Natural killer cell (primary cell): ENCODE data around the gene PTPRN2. TPM values are rescaled to one million over a fixed set of nuclear protein-coding genes. Genes with fewer than 3 reads are reported as not detected.

Source experiments
- ATAC-seq, 3 donors: fragments of 150-1000 bp in 2 of 3; fragments of 200-7000 bp in 1 of 3; cut with Tn5 transposase; 1 replicate in 1 of 3; 2 replicates in 2 of 3; pipeline ENCODE4 v1.10.0; 2021; ENCODE audit warnings: mild to moderate bottlenecking in 2 of 3, moderate library complexity in 2 of 3
- DNase-seq, 2 donors: peaks; one replicate each; pipeline versions ENCODE4 v3.0.0 to v3.0.0-alpha.2; 2013 to 2021; ENCODE audit warnings: mixed read lengths in 1 of 2
- H3K27ac ChIP-seq: one replicate; pipeline ENCODE4 v1.5.1; 2013; ENCODE audit warnings: mild to moderate bottlenecking, low read length
- H3K27me3 ChIP-seq: one replicate; pipeline ENCODE4 v1.6.1; 2013; ENCODE audit warnings: low read length; ENCODE audit not compliant: control insufficient read depth, insufficient read depth
- H3K36me3 ChIP-seq: one replicate; pipeline ENCODE4 v1.6.1; 2013; ENCODE audit warnings: low read length; ENCODE audit not compliant: control insufficient read depth, insufficient read depth
- H3K4me1 ChIP-seq: one replicate; pipeline ENCODE4 v1.6.1; 2013; ENCODE audit warnings: low read length; ENCODE audit not compliant: control insufficient read depth, insufficient read depth
- H3K4me3 ChIP-seq: one replicate; pipeline ENCODE4 v1.5.1; 2013; ENCODE audit warnings: low read length
- H3K9me3 ChIP-seq: one replicate; pipeline ENCODE4 v1.6.1; 2013; ENCODE audit warnings: low read length; ENCODE audit not compliant: control insufficient read depth, insufficient read depth
- H3K27ac Mint-ChIP-seq, 2 donors: one replicate each; pipeline ENCODE4 v1.8.0; 2022; ENCODE audit warnings: mild to moderate bottlenecking in 2 of 2, mixed read lengths in 2 of 2, moderate library complexity in 1 of 2
- H3K27me3 Mint-ChIP-seq, 2 donors: one replicate each; pipeline ENCODE4 v1.8.0; 2022; ENCODE audit warnings: low read depth in 2 of 2, mixed read lengths in 2 of 2
- H3K36me3 Mint-ChIP-seq: one replicate; pipeline ENCODE4 v1.8.0; 2022; ENCODE audit warnings: mixed read lengths
- H3K4me1 Mint-ChIP-seq, 2 donors: one replicate each; pipeline ENCODE4 v1.8.0; 2022; ENCODE audit warnings: mixed read lengths in 2 of 2
- H3K4me3 Mint-ChIP-seq: one replicate; pipeline ENCODE4 v1.8.0; 2022; ENCODE audit warnings: mild to moderate bottlenecking, moderate library complexity, mixed read lengths
- H3K9me3 Mint-ChIP-seq, 2 donors: one replicate each; pipeline ENCODE4 v1.8.0; 2022; ENCODE audit warnings: mixed read lengths in 2 of 2
- WGBS: methylation state at CpG from one replicate; pipeline ENCODE4 v1.1.7; 2013; ENCODE audit warnings: missing lambda C conversion rate; ENCODE audit not compliant: insufficient coverage; 5-methylcytosine and 5-hydroxymethylcytosine counted together
- intact Hi-C: fragments of 100-400 bp; cut with micrococcal nuclease; formaldehyde crosslinking; loops from one replicate; pipeline ENCODE4 v1.14.2; 2022
- total RNA-seq, 4 donors: library from RNA; stranded (reverse); fragments of 120-200 nt in 1 of 4; gene quantifications; one replicate each; pipeline versions ENCODE4 v1.2.3 to v1.2.4, GENCODE V29; 2013 to 2022
- TF ChIP-seq, protein P1 (sequence below): fragments of 200-600 bp; IDR thresholded peaks from one replicate; pipeline ENCODE4 v1.8.0; 2022; ENCODE audit warnings: antibody characterized with exemption

The PTPRN2 gene
- total RNA-seq, 3 donors from 2014 or later (not counting 1 experiment from before 2014, with no cell fraction given) = 1.3 to 2.5 (median 1.9) TPM

DNA sequence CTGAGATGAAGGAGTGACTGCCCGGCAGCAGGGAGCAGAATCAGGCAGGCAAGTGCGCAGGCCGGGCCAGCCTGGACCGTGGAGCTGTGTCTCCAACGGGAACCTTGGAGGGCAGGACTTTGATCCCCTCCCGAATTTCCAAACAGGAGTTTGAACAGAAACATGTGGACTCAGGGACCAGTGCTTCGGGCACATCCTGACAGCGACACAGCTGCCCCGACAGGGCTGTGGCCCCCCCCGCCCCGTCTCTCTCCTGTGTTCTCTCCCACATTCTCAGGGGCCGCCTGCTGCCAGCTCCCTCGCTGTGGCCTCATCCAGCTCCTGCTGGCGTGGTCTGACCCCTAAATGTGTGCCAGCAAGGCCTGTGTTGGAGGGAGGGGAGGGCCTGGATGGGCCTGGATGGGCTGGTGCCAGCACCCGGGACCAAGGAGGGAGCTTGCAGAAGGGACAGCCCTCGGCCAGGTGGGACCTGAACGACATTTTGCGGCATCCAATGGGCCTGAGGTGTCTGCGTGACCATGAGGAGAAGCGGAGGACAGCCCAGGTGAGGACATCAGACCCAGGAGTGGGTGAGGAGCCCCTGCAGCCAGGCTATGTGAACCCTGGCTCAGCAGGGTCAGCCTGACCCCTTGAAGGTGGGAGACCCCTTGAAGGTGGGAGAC, 1027.9 kb downstream of the PTPRN2 start:
- H3K9me3 Mint-ChIP-seq = no peaks in the 10 kb centered on the region
- Histone ChIP-seq H3K4me1 (no peaks in the 10 kb centered on the region), H3K27ac (no peak overlapping the region), H3K36me3 (no peaks in the 10 kb centered on the region), H3K4me3 (no peak overlapping the region), H3K27me3 (no peaks in the 10 kb centered on the region), H3K9me3 (no peaks in the 10 kb centered on the region)
- TF ChIP-seq, protein P1, sequence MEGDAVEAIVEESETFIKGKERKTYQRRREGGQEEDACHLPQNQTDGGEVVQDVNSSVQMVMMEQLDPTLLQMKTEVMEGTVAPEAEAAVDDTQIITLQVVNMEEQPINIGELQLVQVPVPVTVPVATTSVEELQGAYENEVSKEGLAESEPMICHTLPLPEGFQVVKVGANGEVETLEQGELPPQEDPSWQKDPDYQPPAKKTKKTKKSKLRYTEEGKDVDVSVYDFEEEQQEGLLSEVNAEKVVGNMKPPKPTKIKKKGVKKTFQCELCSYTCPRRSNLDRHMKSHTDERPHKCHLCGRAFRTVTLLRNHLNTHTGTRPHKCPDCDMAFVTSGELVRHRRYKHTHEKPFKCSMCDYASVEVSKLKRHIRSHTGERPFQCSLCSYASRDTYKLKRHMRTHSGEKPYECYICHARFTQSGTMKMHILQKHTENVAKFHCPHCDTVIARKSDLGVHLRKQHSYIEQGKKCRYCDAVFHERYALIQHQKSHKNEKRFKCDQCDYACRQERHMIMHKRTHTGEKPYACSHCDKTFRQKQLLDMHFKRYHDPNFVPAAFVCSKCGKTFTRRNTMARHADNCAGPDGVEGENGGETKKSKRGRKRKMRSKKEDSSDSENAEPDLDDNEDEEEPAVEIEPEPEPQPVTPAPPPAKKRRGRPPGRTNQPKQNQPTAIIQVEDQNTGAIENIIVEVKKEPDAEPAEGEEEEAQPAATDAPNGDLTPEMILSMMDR = no peak
- intact Hi-C loops = no loop called here
- WGBS = 92% methylated on average over 20 of the region's 20 CpGs
- no peaks in the 10 kb centered on the region for H3K27me3 Mint-ChIP-seq
- no peak overlapping the region for H3K27ac Mint-ChIP-seq
- DNase-seq (no peak), ATAC-seq (no peak)
- peaks cover 0 to 4% of the 10 kb centered on the region in 2 donors for H3K4me1 Mint-ChIP-seq
- H3K4me3 Mint-ChIP-seq = no peak overlapping the region
- H3K36me3 Mint-ChIP-seq = no peaks in the 10 kb centered on the region

DNA sequence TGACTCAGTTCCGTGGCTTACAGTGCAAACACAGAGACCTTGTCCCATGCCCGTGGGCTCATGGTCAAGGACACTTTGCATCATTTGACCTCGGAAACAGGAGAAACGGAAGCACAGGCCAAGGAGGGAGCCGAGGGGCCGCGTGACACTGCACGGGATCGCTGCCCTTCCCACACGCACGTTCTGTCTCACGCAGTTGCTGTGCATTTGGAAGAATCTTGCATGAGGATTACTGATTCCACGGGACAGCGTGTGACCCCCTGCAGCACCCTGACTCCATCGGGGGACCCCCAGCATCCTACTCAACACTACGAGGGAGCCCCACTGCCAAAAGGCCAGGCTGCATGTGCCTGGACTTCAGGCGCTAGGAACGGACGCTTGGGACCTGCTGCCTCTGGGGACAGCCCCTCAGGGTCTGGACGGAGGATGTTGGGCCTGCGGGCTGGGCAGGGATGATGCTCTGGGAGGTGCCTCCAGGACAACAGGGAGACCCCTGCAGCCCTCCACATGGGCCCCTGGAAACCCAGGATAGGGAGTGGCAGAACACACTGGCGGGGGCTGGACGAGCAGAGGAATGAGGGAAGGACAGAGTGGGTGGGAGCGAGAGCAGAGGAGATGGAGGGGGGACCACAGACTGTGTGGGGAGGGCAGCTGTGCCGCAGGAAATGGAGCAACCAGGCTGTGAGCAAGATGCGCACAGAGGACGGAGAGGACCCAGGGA, 1028.6 kb downstream of the PTPRN2 start:
- intact Hi-C loops = no loop called here
- Mint-ChIP-seq H3K4me1 (peaks cover 0 to 4% of the 10 kb centered on the region in 2 donors), H3K9me3 (no peaks in the 10 kb centered on the region), H3K27ac (no peak overlapping the region), H3K36me3 (no peaks in the 10 kb centered on the region), H3K27me3 (no peaks in the 10 kb centered on the region), H3K4me3 (no peak overlapping the region)
- no peaks in the 10 kb centered on the region for H3K36me3 ChIP-seq
- no peaks in the 10 kb centered on the region for H3K27me3 ChIP-seq
- H3K9me3 ChIP-seq = no peaks in the 10 kb centered on the region
- H3K4me3 ChIP-seq = no peak overlapping the region
- ATAC-seq = no peak
- 94% methylated on average over 27 of the region's 27 CpGs for WGBS
- H3K4me1 ChIP-seq = no peaks in the 10 kb centered on the region
- H3K27ac ChIP-seq = no peak overlapping the region
- TF ChIP-seq, protein P1 = no peak
- DNase-seq = no peak

DNA sequence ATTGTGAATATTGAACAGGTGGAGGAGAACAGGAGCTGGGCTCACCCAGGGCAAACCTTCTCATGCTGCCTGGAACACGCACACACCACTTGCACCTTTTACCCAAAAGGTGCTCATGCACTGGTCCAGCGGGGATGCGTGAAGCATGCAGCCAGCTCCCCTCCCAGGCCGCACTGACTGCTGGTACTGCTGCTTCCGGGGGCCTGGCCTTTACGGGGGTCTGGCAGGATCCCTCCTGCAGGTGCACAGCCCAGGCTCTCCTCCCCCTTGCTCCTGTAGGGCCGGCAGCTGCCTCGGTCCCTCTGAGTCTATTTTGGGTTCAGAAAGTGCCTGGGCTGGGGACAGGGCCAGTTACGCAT, 1029.1 kb downstream of the PTPRN2 start:
- no peaks in the 10 kb centered on the region for H3K9me3 Mint-ChIP-seq
- no peaks in the 10 kb centered on the region for H3K27me3 Mint-ChIP-seq
- 90% methylated on average over 9 of the region's 9 CpGs for WGBS
- Histone ChIP-seq H3K9me3 (no peaks in the 10 kb centered on the region), H3K36me3 (no peaks in the 10 kb centered on the region), H3K27ac (no peak overlapping the region), H3K4me1 (no peaks in the 10 kb centered on the region), H3K27me3 (no peaks in the 10 kb centered on the region), H3K4me3 (no peak overlapping the region)
- no peak overlapping the region for H3K4me3 Mint-ChIP-seq
- ATAC-seq = no peak
- no peak for DNase-seq
- TF ChIP-seq, protein P1 = no peak
- intact Hi-C loops = no loop called here
- H3K4me1 Mint-ChIP-seq = peaks cover 0 to 4% of the 10 kb centered on the region in 2 donors
- H3K36me3 Mint-ChIP-seq = no peaks in the 10 kb centered on the region
- H3K27ac Mint-ChIP-seq = no peak overlapping the region
